GM06990 (cell line): ENCODE measurements around the gene SLCO4A1.

Source experiments
- DNase-seq: peaks from one replicate; pipeline ENCODE4 v3.0.0-alpha.2; 2011; ENCODE audit not compliant: insufficient read length; ENCODE audit errors: extremely low read depth
- H3K27me3 ChIP-seq: replicated peaks from 2 replicates; pipeline ENCODE4 v1.6.0; 2011; ENCODE audit warnings: low read length; ENCODE audit not compliant: control insufficient read depth, insufficient read depth
- H3K36me3 ChIP-seq: 2 replicates; pipeline ENCODE4 v1.5.1; 2011; ENCODE audit warnings: low read length; ENCODE audit not compliant: control insufficient read depth, insufficient read depth
- H3K4me3 ChIP-seq: replicated peaks from 2 replicates; pipeline ENCODE4 v1.5.1; 2011; ENCODE audit warnings: low read depth, mild to moderate bottlenecking, control low read depth, low read length
- CTCF ChIP-seq: IDR thresholded peaks from 2 replicates; pipeline ENCODE4 v1.5.1; 2011; ENCODE audit warnings: low read length, control low read depth, mild to moderate bottlenecking, inconsistent platforms; ENCODE audit not compliant: insufficient read depth, poor library complexity, severe bottlenecking

The SLCO4A1 gene

GRCh38 chr20:62714799-62715198 is 72.5 kb downstream of the SLCO4A1 start:
- Histone ChIP-seq H3K27me3 (no peaks in the 10 kb centered on the region; the same call in none of the 2 replicates), H3K4me3 (no peak overlapping the region), H3K36me3 (no peaks in the 10 kb centered on the region)
- TF ChIP-seq CTCF, result no peak
- DNase-seq, result no peak

- Histone ChIP-seq H3K36me3 (no peaks in the 10 kb centered on the region), H3K27me3 (no peaks in the 10 kb centered on the region; the same call in none of the 2 replicates), H3K4me3 (no peak overlapping the region)
- no peak for TF ChIP-seq CTCF
- DNase-seq, result no peak
Observed at GRCh38 chr20:62715201-62715600, 72.9 kb downstream of the SLCO4A1 start.

GRCh38 chr20:62716198-62716940 is 74.1 kb downstream of the SLCO4A1 start:
- no peak for DNase-seq
- TF ChIP-seq CTCF, result no peak
- no peaks in the 10 kb centered on the region for H3K36me3 ChIP-seq
- no peaks in the 10 kb centered on the region; the same call in 1 of the 2 replicates for H3K27me3 ChIP-seq
- no peak overlapping the region for H3K4me3 ChIP-seq

- no peak for TF ChIP-seq CTCF
- H3K27me3 ChIP-seq, result no peaks in the 10 kb centered on the region; the same call in 1 of the 2 replicates
- DNase-seq, result no peak
- no peaks in the 10 kb centered on the region for H3K36me3 ChIP-seq
- no peak overlapping the region for H3K4me3 ChIP-seq
Observed at GRCh38 chr20:62716941-62717310, 74.6 kb downstream of the SLCO4A1 start.

GRCh38 chr20:62717933-62718332 is 75.6 kb downstream of the SLCO4A1 start:
- Histone ChIP-seq H3K27me3 (no peaks in the 10 kb centered on the region; the same call in 1 of the 2 replicates), H3K4me3 (no peak overlapping the region), H3K36me3 (no peaks in the 10 kb centered on the region)
- DNase-seq, result no peak
- TF ChIP-seq CTCF, result no peak
